GM18507 (cell line): ENCODE results near the gene PPM1A.
A peak's percentile ranks its signal among the peaks of the same experiment; 100 is the strongest.

Source experiments
- DNase-seq: peaks from one replicate; pipeline ENCODE4 v3.0.0; 2011; ENCODE audit warnings: low read depth; ENCODE audit not compliant: insufficient read length; ENCODE audit errors: extremely low spot score
- FAIRE-seq: peaks from 2 replicates; lab custom pipeline; 2011; peaks lifted over from hg19 to GRCh38; lab: Jason Lieb, UNC

Gene PPM1A

DNA sequence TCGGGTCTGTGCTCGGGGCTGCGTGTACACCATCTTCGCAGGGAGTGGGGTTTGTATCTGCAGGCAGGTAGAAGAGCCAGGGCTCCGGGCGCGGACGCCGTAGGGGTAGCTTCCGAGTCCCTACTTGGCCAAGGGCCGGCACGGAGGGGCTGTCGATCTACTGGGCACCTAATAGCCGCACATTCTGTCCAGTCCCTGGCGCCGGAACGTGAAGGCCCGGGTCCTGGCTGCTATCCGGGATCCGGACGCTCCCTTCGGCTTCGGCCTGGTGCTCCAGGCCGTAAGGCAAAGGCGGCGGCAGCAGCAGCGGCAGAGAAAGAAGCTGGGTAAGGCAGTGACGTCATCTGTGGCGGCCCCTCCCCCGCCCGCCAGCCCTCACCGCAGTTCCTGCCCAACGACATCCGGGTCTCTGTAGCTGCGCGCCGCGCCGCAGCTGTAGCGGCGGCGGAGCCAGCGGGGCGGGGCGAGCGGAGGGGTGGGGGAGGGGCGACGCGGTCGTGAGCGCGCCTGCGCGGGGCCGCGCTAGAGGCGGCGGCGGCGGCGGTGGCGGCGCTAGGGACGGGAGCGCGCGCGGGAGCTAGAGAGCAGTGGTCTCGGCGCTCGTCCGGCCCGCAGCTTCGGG lies at the start of gene PPM1A:
PPM1A (plus strand) TSS at position 525 of the 622 bp plus-strand sequence. CDS start 33,483 bp downstream, outside the sequence.
- FAIRE-seq (peak; percentile 92), DNase-seq (peak; percentile 95)

DNA sequence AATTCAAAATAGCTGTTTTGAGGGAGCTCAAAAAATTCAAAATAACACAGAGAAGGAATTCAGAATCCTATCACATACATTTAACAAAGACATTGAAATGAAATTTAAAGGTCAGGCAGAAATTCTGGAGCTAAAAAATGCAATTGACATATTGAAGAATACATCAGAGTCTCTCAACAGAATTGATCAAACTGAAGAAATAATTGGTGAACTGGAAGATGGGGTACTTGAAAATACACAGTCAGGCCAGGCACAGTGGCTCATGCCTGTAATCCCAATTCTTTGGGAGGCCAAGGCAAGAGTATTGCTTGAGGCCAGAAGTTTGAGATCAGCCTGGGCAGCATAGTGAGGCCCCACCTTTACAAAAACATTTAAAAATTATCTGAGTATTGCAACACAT lies 49.7 kb upstream of the PPM1A start:
- DNase-seq (no peak), FAIRE-seq (no peak)

DNA sequence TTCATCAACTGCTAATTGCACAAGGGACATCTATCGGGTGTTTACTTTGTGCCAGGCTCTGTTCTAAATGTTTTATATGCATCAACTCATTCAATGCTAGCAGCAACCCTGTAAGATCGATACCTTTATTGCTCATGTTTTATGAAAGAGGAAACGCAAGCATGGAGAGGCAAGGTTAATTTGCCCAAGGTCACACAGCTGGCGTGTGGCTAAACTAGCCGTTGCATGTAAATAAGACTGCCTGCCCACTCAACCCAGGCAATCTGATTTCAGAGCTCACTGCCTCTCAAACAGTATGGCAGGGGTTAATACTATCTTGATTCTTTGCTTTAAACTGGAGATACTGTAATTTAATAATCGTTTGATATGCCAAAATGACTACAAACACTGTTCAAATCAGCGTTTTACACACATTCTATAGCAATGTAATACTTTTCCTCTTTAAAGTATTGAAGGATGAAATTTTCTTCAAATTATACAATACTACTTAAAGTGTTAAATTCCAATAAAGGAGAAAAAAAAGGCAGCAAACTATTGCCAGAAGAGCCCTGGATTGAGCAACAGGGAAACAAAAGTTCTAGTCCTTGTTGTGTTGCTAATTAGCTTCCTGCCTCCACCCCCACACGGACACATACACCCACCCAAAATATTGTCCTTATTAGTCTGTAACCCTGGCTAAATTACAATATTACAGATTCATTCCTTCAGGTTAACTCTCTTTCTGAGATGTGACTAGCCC lies 44.7 kb upstream of the PPM1A start:
- DNase-seq, result peak; percentile 29
- FAIRE-seq, result peak; percentile 98

DNA sequence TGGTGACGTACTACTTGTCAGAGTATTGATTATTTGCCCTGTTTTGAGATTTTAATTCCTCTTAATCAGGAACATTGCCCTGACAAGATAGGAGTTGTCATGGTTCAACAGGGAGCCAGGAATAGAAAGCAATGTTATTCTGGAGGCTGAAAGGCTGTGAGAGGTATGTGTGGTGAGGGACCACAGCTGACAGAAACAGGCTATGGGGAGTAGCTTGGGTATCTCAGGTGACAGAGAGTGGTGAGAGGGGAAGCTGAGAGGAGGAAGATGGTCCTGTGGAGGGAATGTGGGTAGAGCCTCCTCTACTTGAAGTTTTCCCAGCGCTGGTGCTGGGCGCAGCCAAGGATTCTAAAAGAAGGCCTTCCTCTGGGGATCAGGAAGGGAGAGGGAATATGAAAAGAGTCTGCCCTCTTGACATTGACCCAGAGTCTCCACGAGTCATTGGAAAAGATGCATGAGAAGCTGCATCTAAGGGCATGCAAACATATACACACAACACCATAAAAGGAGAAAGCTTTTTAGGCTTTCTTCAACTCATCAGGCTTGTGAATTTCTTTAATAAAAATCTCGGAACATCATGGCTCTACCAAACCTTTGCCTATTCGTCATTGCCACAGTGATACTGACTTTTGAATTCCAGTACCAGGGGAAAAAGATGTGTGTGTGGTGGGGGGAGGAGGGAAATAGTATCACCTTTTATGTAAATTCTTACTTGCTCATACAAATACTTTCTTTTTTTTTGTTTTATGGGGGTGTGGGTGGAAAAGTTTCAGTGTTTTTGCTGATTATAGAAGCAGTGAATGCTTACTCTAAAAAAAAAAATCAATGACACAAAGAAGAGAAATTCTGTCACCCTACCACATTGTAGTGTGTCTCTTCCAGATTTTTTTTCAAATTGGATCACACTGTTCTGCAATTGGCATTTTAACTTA lies 43.9 kb upstream of the PPM1A start:
- FAIRE-seq (no peak), DNase-seq (no peak)

DNA sequence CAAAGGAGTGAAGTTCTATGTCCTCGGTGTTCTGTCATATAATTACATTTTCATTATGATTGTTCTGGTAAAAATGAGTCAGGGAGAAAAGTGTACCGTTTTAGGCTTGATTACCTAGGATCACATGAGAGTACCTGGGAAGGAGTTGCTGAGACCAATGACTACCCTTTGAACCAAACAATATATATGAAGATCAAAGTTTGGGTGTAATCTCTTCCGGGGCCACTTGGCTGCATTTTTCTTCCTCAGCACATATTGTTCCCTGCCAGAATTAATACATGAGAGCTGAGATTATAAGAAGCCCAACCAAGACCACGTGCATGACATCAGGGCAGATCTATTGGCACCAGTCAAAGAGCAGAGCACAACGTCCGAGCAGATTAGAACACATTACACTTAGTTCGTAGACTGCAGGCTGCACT lies 42.8 kb upstream of the PPM1A start:
- DNase-seq (no peak), FAIRE-seq (peak; percentile 50)

DNA sequence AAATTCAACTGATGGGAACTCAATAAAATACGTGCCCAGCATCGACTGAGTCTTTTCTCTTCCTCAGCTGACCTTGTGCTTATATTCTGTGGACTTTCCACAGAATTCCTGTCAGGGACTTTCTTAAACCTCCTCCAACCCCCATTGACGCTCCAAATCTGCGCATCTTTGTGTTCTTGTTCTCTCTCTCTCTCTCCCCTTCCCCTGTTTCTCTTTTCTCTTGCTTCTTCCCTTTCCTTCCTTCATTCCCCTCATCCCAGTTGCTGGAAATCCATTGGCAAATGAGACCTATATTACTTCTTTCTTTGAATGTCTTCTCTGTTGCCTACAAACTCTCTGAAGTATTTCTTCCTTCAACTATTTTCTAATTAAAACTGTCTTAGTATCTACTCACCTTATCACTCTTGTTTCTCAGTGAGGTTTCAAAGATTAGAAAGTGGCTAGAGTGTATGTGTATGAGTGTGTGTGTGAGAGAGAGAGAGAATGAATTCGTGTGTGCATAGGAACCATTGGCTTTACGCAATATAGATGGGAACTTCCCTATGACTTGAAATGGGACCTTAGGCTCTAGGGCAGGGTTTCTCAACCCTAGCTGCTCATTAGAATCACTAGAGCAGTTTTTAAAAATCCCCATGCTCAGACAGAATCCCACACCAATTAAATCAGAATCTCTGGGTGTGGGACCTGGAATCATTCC lies 42.0 kb upstream of the PPM1A start:
- DNase-seq (no peak), FAIRE-seq (peak; percentile 83)

DNA sequence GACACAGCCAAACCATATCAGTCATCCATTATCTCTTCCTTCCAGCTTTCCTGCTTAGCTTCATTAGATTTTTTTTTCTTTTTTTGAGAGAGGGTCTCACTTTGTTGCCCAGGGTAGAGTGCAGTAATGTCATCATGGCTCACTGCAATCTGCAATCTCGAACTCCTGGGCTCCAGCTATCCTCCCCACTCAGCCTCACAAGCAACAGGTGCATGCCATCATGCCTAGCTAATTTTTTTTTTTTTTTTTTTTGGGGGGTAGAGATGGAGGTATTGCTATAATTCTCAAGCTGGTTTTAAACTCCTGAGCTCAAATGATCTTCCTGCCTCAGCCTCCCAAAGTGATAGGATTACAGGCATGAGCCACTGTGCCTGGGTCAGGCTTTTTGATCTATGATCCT lies 38.3 kb upstream of the PPM1A start:
- DNase-seq (no peak), FAIRE-seq (no peak)

DNA sequence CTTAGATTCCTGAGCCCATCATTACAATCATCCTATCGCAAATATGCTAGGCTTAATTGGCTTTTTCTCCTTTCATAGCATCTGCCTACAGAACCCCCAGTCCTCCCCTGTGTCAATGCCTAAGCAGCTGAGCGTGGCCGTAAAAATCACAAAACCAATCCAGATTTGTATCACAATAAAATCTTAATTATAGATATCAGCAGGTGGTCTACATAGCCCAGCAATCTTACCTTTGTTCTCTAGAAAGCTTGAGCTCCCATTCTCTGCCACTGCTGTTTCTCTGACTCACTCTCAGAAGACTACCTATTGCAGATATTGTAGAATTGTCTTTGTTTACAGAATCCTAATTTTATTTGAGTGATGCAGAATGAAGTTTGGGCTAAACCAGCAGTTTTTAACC lies 37.9 kb upstream of the PPM1A start:
- FAIRE-seq (no peak), DNase-seq (no peak)

DNA sequence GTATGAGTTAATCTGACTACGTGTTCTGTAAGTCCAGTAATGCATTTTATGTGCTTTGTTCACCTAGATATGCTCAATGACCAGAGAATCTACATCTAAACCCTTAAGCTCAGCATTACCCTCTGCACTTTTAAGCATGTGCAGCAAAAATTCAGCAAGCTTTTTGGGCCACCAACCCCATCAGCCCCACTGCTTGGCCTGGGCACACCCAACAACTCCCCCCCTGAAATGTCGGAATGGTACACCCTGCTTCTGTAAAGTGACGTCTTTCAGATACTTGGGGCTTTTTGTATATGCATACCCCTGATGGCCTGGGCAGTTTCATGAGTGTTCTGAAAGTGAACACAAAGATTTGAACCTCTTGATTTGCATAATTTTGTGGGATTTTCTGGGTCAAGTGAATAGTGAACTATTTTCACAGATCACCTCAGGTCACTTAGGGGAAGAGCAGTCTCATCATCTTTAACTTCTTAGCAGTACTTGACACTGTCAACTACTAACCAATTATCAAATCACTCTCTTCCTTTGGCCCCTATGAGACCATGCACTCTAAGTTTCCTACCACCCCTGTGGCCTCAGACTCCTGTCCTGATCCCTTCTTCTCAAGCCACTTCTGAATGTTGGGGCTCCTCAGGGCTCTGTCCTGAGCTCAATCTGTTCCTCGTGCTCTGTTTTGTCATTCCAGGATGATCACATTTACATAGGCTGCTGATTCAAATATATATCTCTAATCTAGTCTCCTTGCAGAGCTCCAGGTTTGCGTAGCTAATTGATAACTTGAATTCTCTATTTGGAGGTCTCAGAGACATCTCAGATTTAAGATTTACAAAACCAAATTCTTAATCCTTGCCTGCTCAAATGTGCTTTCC lies 36.3 kb upstream of the PPM1A start:
- no peak for DNase-seq
- FAIRE-seq, result peak; percentile 99

DNA sequence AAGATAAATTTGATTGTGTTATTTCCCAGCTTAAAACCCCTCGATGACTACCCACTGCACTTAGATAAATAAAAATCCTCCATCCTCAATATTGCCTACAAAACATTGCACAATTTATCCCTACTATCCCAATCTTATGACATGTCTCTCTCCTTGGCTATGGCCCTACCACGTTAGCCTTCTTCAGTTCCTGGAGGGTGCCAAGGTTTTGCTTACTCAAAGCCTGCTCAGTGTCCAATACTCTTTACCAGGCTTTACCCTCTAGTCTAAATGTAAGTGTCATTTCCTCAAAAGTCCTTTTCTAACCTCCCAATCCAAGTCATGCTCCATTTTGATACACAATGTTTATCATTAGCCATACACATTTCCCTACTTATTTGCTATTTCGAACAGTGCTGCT lies 35.0 kb upstream of the PPM1A start:
- FAIRE-seq (peak; percentile 5), DNase-seq (no peak)

DNA sequence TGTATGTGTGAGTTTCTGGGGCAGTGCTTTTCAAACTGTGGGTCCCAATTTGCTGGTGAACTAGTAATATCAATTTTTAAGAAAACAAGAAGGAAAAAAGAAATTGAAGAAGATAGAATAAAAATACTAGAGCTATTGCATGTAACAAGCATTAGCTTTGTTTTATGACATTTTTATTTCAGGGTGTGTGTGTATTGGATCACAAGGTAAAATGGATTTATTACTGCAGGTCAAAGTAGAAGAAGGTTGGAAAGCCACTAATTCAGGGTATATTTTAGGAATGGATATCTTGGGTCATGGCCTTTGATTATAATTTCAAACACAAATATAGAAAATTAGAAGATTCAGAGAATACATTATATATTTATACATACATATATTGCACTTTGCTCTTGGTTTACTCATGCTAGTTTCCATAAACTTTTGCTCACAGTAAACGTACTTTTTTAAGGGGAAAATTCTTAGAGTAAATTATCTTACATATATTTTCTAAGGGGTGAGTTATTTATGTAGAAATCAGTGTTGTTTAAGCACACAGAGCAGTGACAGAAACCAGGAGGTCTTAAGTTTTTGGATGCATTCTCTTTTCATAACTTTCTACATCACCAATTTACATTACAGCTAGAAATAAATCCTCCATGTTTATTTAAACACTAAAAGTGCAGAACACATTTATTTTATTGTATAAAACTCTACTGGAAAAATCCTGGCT lies 34.5 kb upstream of the PPM1A start:
- DNase-seq (no peak), FAIRE-seq (no peak)

DNA sequence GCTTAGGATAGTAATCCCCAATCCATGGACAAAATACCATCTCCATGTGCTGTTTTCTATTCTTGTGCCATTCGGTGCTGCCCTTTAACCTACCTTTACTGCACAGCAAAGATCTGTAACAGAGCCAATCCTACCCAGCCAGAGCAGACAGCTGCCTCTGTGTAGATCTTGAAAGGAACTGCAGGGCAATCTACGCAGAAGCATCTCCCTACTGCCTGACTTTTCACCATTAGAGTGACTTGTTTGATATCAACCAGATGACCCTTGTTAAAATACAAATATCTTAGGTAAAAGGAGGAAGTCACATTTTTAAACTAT lies 33.9 kb upstream of the PPM1A start:
- FAIRE-seq (no peak), DNase-seq (no peak)

DNA sequence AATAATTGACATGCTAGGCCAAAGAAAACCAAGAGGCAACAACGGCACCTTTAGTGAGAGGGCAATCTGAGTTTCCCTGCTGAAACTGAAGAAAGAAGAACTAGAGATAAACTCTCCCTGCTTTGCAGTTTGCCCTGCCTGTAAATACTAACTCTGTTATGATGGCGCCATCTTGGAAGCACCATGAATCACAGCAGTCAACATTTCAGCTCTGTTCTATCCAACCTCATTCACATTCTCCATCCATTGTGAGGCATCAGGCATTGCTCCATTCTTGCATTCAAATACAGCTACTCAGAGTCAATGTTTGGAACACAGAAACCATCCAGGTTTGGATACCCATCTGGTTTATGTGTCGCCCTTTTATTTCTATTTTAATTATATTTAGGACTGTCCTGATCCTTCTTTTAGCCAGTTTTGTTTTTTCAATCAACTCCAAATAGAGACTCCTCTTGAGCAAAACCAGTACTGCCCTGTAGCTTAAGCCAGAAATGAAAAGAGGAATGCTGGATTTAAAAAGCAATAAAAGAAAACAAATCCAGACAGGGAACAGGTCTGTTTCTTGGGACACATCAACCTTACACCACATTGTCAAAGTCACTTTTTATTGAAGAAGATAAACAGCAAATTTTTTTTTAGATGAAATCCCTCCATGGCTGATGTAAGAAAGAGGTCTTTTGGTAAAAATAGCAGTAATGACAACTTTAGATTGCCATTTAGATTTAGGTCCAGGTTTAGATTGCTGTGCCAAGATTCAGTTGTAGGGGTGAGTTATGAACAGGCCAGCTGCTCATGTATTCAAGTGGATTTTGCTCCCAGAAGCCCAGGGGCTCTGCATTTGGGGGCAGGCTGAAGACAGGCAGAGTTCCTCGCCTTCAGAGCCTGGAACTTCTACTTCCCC lies 33.3 kb upstream of the PPM1A start:
- no peak for DNase-seq
- no peak for FAIRE-seq

DNA sequence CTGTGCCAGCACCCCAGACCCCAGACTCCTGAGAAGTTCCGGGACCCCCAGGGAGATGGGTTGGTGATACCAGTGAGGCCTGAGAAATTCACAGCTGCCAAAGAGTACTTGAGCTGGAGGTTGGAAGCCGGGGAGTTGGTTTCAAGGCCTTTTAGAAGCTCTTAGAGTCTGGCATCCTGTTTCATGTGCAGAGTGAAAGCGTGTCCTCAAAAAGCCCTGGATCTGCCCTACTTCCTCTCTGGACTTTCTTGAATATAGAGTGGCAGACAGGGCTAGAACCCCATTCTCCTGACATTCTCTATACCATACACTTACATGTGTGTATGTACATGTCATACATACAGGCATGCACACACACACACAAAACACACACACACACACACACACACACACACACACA lies 31.3 kb upstream of the PPM1A start:
- FAIRE-seq (no peak), DNase-seq (no peak)

DNA sequence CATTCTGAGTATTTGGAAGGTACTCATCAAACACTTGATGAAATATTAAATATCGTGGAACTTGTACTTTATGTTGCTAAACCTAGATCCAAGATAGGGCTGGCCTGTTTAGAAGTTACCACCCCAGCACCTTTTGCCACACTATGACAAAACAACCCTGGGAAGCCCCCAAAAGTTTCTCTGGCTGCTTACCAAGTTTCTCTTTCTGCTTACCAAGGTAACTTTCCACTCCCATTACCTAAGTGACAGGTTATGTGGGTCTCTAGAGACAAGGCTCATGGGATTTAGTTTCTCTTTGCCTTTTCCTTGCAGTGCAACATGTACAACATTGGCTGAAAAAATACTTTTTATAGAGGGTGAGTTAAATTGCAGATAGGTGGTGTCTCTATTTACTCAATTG lies 28.9 kb upstream of the PPM1A start:
- DNase-seq (peak; percentile 22), FAIRE-seq (peak; percentile 83)

DNA sequence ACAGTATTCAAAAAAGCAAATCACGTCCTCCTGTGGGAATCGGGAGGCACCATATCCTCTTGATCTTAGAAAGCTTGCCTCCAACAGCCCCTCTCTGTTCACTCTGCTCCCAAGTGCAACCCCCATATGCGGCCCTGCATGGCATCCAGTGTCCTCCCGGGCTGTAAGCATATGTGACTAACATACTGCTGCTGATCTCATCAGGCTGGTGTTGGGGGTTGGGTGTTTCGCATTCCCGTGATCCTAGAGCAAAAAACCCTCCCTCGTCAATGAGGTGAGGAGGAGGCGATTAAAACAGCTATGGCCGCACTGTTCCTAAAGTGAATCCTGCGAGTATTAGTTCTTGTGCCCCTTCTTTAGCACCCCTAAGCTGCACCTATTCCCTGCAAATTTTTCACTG lies 28.1 kb upstream of the PPM1A start:
- no peak for FAIRE-seq
- DNase-seq, result no peak

DNA sequence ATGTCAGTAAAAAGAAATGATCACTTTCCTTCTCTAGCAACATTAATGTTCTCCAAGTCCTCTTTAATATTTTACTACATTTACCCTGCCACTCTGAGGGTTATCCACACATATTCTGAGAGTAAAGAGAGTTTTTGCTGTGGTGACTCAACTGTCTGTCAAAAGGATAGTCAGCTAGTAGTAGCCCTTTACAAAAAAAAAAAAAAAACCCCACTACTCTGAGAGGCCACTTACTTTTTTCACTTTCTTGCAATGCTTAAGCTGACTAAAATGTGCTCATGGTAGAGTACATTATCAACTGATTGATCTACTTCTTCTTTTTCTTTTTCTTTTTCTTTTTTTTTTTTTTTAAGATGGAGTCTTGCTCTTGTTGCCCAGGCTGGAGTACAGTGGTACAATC lies 27.6 kb upstream of the PPM1A start:
- DNase-seq (no peak), FAIRE-seq (no peak)
